ENCODE results near the gene TMEM270.

DNA sequence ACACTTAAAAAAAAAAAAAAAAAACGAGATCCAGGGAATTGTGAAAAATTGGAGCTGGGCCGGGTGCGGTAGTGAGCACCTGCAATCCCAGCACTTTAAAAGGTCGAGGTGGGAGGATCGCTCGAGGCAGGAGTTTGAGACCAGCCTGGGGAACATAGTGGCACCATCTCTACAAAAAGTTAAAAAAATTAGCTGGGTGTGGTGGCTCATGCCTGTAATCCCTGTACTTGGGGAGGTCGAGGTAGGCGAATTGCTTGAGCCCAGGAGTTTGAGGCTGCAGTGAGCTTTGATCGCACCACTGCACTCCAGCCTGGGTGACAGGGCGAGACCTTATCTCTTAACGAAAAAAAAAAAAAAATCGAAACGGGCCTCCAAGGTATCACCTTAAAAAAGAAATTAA lies 28.2 kb upstream of the TMEM270 start:
- TF ChIP-seq, protein P1, sequence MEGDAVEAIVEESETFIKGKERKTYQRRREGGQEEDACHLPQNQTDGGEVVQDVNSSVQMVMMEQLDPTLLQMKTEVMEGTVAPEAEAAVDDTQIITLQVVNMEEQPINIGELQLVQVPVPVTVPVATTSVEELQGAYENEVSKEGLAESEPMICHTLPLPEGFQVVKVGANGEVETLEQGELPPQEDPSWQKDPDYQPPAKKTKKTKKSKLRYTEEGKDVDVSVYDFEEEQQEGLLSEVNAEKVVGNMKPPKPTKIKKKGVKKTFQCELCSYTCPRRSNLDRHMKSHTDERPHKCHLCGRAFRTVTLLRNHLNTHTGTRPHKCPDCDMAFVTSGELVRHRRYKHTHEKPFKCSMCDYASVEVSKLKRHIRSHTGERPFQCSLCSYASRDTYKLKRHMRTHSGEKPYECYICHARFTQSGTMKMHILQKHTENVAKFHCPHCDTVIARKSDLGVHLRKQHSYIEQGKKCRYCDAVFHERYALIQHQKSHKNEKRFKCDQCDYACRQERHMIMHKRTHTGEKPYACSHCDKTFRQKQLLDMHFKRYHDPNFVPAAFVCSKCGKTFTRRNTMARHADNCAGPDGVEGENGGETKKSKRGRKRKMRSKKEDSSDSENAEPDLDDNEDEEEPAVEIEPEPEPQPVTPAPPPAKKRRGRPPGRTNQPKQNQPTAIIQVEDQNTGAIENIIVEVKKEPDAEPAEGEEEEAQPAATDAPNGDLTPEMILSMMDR (IDR thresholded peaks at IDR 0.05; ENCODE audit: poor library complexity, severe bottlenecking): no peak
- TF ChIP-seq EP300 (conservative IDR thresholded peaks at IDR 0.05; ENCODE audit: poor library complexity, severe bottlenecking): no peak

Measured in neural cell (in vitro differentiated cells).